Hepatic stellate cell (primary cell): Measurements from ENCODE around the gene NINJ1.

Source experiments
- DNase-seq: peaks from one replicate; pipeline ENCODE4 v3.0.0; 2011; ENCODE audit warnings: low spot score

Gene NINJ1

GRCh38 chr9:93099551-93100275, 34.3 kb downstream of the NINJ1 start:
- no peak for DNase-seq

- peak; percentile 98 for DNase-seq
Measured at GRCh38 chr9:93098236-93098946, 35.7 kb downstream of the NINJ1 start.

DNA sequence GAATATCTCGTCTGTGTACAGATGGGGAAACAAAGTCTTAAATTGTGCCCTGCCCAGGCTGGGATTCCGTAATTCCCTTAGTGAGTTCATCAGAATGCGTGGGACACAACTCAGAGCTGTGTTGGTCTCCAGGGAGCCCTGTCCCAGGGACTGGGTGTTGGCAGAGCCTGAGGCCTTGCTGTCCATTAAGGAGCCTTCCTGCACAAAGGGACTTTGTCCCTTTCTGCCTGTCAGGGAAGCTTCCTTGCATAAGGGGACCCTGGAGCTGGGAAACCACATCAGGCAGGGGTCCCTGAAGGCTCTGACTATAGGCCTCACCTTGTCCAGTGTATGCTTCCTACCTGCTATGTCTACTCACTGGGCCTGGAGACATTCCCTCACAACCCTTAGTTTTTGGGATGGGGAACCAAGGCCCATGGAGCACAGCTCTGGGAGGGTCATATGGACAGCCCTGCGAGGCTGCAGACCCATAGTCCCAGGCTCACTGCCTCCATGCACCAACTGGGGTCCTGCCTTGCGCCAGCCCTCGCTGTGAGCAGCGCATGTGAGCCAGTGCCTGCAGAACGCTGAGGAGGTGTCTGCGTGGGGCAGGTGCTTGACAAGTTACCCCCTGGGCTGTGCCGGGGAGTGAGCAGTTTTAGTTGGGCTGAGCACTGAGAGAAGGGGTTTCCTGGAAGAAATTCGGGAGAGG, 36.4 kb downstream of the NINJ1 start:
- peak; percentile 47 for DNase-seq

DNA sequence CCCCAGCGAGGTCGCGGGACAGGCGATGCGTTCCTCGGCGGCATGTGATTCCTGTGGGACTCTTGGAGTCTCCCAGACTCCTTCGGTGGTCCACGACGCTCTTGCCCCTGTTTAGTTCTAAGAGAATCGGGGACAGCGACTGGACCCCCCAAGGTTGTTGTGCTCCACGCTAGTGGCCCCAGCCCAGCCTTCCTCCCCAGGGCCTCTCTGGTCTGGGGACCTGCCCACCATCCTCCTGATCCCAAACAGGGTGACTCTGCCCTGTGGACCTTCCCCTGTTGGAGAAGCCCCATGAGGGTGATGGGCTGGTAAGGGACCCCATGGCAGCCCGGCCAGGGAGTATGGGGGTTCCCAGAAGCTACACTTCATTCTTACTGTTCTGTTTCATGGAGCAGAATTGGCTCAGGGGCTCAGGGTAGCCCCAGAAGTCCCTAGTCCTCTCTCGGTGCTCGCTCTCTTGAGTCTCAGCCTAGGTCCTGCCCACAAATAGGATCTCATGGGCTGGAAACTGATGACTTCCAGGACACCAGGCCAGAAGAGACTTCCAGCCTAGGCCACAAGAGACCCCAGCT, 37.2 kb downstream of the NINJ1 start:
- no peak for DNase-seq

GRCh38 chr9:93096131-93096802, 37.8 kb downstream of the NINJ1 start, which contains the start of gene CARD19:
CARD19 (plus strand) TSS chr9:93096217; CDS start chr9:93096346, 129 bp downstream.
- DNase-seq, result peak; percentile 99

DNA sequence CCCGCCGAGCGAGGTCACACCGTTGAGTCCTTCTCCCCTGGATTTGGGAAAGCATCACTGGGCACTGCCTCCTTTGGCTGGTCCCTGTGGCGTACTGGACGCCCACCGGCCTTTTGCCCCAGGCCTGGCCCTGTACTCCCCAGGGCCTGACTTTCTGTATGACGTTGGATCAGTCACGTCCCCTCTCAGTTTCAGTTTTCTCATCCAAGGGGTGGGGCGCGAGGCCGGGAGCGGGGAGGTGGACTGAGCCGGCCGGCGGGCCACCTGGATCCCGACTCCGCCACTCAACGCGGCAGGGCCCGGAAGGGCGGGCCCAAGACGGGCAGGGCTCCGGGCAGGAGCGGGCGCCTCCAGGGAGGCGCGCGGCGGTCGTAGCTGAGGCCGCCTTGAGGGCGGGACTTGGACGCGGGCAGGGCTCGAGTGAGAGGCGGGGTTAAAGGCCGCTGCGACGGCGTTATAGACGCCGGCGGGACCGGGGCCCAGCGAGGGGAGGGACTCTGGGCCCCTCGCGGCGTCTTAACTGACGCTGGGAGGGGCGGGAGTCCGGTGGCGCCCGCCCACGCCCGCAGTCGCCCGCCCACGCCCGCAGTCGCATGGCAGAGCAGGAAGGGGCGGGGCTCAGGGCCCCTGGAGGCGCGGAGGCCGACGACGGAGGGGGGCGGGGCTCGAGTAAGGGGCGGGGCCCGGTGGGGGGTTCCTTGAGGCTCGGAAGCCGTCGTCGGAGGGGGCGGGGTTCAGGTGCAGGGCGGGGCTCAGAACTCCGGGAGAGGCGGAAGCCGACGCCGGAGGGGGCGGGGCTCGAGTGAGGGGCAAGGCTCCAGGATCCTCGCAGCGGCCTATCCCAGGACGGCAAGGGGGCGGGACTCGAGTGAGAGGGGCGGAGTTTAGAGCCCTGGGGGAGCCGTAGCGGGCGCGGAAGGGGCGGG, 38.6 kb downstream of the NINJ1 start:
- DNase-seq, result peak; percentile 96

- no peak for DNase-seq
Measured at GRCh38 chr9:93094658-93095204, 39.3 kb downstream of the NINJ1 start.

GRCh38 chr9:93093877-93094657, 40.0 kb downstream of the NINJ1 start:
- DNase-seq, result no peak

- no peak for DNase-seq
Measured at GRCh38 chr9:93093127-93093876, 40.7 kb downstream of the NINJ1 start.

- DNase-seq, result no peak
Measured at GRCh38 chr9:93092251-93092991, 41.6 kb downstream of the NINJ1 start.

GRCh38 chr9:93091453-93092081, 42.5 kb downstream of the NINJ1 start:
- peak; percentile 64 for DNase-seq

GRCh38 chr9:93091056-93091452, 43.0 kb downstream of the NINJ1 start:
- no peak for DNase-seq

- no peak for DNase-seq
Measured at GRCh38 chr9:93090091-93090655, 43.9 kb downstream of the NINJ1 start.

- no peak for DNase-seq
Measured at GRCh38 chr9:93089481-93089991, 44.5 kb downstream of the NINJ1 start.

GRCh38 chr9:93089024-93089423, 45.0 kb downstream of the NINJ1 start:
- no peak for DNase-seq

DNA sequence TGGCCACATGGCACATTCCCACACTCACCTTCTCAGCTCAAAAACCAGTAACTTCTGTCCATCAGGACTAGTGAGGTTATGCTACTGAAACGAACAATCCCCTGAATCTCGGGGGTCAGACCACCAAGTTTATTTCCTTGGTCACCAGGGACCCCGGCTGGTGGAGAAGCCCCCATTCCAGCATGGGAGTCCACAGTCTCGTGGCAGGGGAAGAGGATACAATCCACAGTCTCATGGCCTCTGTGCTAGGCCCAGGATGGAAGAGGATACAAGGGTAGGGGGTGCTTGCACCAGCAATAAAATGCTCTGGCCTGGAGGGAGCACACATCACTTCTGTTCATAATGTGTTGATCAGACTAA, 45.4 kb downstream of the NINJ1 start:
- DNase-seq, result no peak

GRCh38 chr9:93087971-93088655, 45.9 kb downstream of the NINJ1 start:
- no peak for DNase-seq
